H1 (cell line): Measurements from ENCODE around the gene ABCA1.

Experiments used
- BACH1 ChIP-seq: IDR thresholded peaks from 2 replicates; pipeline ENCODE4 v1.6.1; 2012; ENCODE audit warnings: low read length, improper control_type of control experiment
- CHD1 ChIP-seq: IDR thresholded peaks from 2 replicates; pipeline ENCODE4 v1.6.1; 2012; ENCODE audit warnings: low read depth, low read length, improper control_type of control experiment
- CHD2 ChIP-seq: IDR thresholded peaks from 2 replicates; pipeline ENCODE4 v1.6.1; 2012; ENCODE audit warnings: low read length, improper control_type of control experiment
- CREB1 ChIP-seq: IDR thresholded peaks from 2 replicates; pipeline ENCODE4 v1.6.1; 2012; ENCODE audit warnings: inconsistent platforms
- EP300 ChIP-seq, 2 experiments: IDR thresholded peaks; 1 replicate in 1 of 2; 2 replicates in 1 of 2; pipeline ENCODE4 v1.6.1; 2011 to 2012; ENCODE audit warnings: low read depth in 2 of 2, low read length in 2 of 2, mild to moderate bottlenecking in 2 of 2, borderline replicate concordance in 1 of 2, inconsistent platforms in 1 of 2, moderate library complexity in 1 of 2
- POLR2AphosphoS5 ChIP-seq: IDR thresholded peaks from 2 replicates; pipeline ENCODE4 v1.6.1; 2011; ENCODE audit warnings: low read depth, low read length
- YY1 ChIP-seq: IDR thresholded peaks from 2 replicates; pipeline ENCODE4 v1.6.1; 2011; ENCODE audit warnings: low read depth, mild to moderate bottlenecking, low read length
- TF ChIP-seq, protein P1 (sequence below), 3 experiments: IDR thresholded peaks; 1 replicate in 2 of 3; 2 replicates in 1 of 3; pipeline versions ENCODE4 v1.5.1 to v1.6.1; 2011; ENCODE audit warnings: low read length in 3 of 3, mild to moderate bottlenecking in 3 of 3, inconsistent platforms in 2 of 3, low read depth in 1 of 3, moderate library complexity in 1 of 3; ENCODE audit not compliant: insufficient read depth in 1 of 3; ENCODE audit errors: control extremely low read depth in 1 of 3

DNA sequence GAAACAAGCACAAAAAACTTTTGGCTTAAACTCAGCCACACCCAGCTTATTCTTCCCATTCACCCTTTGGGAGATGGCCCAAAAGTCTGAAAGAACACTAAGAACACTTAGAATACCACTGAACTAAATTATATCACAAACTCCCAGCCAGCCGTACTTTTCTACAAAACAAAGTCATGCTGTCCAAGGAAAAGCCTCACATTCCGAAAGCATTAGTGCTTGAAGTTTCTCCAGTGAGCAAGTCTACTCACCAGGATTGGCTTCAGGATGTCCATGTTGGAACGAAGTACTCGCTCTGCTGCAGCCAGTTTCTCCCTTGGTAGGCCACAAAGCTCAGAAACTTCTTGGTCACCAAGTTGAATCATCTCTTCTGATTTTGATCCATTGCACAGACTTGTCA, 69.7 kb downstream of the ABCA1 start:
- no peak for TF ChIP-seq CHD2
- no peak for TF ChIP-seq CHD1
- TF ChIP-seq BACH1, result no peak
- TF ChIP-seq EP300 (IDR thresholded peaks at IDR 0.05; ENCODE audit: borderline replicate concordance in 1 of 2, low read depth in 2 of 2, low read length in 2 of 2), result no peak
- TF ChIP-seq, protein P1, sequence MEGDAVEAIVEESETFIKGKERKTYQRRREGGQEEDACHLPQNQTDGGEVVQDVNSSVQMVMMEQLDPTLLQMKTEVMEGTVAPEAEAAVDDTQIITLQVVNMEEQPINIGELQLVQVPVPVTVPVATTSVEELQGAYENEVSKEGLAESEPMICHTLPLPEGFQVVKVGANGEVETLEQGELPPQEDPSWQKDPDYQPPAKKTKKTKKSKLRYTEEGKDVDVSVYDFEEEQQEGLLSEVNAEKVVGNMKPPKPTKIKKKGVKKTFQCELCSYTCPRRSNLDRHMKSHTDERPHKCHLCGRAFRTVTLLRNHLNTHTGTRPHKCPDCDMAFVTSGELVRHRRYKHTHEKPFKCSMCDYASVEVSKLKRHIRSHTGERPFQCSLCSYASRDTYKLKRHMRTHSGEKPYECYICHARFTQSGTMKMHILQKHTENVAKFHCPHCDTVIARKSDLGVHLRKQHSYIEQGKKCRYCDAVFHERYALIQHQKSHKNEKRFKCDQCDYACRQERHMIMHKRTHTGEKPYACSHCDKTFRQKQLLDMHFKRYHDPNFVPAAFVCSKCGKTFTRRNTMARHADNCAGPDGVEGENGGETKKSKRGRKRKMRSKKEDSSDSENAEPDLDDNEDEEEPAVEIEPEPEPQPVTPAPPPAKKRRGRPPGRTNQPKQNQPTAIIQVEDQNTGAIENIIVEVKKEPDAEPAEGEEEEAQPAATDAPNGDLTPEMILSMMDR (IDR thresholded peaks at IDR 0.05; ENCODE audit: control extremely low read depth in 1 of 3, insufficient read depth in 1 of 3, low read depth in 1 of 3, low read length in 3 of 3), result no peak
- no peak for TF ChIP-seq POLR2AphosphoS5
- TF ChIP-seq CREB1, result no peak
- no peak for TF ChIP-seq YY1
